HG03520 (cell line): ENCODE data around the gene FSCN2.

Experiments
- ATAC-seq: cut with Tn5 transposase; IDR thresholded peaks from one replicate; pipeline ENCODE4 v1.9.1; 2021; ENCODE audit warnings: mild to moderate bottlenecking, moderate library complexity; ENCODE audit not compliant: unreplicated experiment

FSCN2 gene

DNA sequence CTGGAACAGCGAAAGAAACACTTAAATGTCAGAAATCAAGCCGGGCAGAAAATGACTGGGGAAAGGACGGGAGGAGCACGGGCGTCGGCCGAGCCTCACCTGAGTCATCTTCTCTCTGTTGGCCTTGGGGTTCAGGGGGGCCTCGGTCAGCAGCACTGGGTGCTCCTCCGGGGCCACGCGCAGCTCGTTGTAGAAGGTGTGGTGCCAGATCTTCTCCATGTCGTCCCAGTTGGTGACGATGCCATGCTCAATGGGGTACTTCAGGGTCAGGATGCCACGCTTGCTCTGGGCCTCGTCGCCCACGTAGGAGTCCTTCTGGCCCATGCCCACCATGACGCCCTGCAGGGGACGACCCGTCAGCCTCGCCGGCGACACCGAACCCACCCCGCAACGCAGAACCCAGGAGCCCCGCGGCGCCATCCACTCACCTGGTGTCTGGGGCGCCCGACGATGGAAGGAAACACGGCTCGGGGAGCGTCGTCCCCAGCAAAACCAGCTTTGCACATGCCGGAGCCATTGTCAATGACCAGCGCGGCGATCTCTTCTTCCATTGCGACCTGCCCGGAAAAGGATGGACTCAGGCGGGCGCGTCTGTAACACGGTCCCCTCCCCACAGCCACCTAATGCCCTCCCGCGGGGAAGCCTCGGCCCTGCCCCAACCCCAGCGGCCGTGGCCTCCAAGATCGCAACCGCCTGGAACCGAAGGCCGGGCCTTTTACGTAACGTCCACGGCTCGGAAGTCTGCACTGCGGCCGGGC is 16.2 kb upstream of the FSCN2 start:
- no peak for ATAC-seq

GRCh38 chr17:81512562-81513371 is 15.4 kb upstream of the FSCN2 start, which contains the start of gene ACTG1:
Gene ACTG1 (minus strand): TSS chr17:81512799. CDS start chr17:81512354, 445 bp downstream.
- ATAC-seq: peak; percentile 37

DNA sequence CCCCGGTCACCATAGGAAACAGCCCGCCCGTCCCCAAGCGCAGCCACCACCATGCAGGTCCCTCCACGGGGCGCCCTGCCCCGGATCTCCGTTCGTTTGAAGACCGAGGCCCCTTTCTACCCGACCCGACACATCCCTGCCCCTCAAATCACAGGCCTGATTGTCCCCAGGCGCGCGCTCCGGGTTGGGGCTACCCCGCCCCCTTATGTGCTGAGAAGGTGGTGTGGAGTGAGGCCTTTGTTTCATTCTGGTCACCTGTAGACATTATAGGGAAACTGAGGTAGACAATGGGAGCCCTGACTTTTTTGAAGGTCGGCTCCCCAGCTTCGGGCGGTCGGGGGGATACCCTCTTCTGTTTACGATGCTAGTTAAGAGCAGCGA is 14.8 kb upstream of the FSCN2 start:
- no peak for ATAC-seq

DNA sequence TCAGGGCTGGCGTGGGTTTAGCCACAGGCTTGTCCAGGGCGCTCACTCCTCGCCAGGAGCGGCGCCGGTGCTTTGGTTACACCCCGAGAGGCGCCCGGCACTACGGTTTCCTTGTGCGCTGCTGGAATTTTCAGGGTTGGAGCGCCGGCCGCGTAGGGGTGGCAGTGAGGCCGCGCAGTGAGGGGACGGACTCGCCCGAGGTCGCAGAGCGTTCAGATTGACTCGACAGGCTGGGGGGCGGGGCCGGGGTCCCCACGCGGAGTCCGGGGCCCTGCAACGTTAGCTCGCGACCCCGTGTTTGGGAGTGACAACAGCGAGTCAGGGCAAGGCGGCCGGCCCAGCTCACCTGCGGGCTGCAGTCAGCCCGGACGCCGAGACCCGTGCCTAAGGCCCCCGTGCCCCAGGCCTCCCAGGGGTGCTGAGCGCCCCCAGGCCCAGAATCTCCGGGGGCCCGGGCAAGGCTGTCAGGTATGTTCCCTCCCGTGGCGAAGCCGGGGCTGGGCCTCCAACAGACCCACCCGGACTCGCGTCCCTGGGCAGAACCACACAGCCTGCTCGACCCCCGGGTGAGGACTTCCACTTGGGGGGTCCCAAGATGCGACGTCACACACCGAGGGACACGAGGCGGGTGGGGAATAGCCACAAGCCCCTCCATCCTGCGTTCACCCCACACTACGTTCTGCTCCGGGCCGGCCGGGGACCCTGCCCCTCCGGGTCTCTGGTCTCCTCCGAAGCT is 14.3 kb upstream of the FSCN2 start:
- no peak for ATAC-seq

- ATAC-seq: no peak
These were observed 13.8 kb upstream of the FSCN2 start for GRCh38 chr17:81514489-81514738.

- ATAC-seq: no peak
These were observed 13.2 kb upstream of the FSCN2 start for GRCh38 chr17:81514739-81515529.

- no peak for ATAC-seq
These were observed 12.6 kb upstream of the FSCN2 start for GRCh38 chr17:81515530-81516041.

GRCh38 chr17:81516439-81516838 is 11.7 kb upstream of the FSCN2 start:
- no peak for ATAC-seq

DNA sequence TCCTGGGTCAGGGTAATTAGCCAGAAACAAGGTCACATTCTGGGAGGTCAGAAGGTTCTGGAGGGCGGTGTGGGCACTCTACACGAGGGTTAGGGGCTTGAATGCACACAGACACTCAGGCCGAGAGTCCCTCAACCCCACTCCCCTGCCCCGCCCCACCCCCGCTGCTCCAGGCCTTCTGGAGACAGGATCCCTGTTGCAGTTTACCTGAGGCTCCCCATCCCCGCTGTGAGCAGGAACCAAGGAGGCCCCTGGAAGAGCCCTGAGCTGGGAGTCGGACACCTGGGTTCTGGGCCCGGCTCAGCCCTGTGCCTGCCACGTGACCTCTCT is 11.2 kb upstream of the FSCN2 start:
- ATAC-seq: no peak

DNA sequence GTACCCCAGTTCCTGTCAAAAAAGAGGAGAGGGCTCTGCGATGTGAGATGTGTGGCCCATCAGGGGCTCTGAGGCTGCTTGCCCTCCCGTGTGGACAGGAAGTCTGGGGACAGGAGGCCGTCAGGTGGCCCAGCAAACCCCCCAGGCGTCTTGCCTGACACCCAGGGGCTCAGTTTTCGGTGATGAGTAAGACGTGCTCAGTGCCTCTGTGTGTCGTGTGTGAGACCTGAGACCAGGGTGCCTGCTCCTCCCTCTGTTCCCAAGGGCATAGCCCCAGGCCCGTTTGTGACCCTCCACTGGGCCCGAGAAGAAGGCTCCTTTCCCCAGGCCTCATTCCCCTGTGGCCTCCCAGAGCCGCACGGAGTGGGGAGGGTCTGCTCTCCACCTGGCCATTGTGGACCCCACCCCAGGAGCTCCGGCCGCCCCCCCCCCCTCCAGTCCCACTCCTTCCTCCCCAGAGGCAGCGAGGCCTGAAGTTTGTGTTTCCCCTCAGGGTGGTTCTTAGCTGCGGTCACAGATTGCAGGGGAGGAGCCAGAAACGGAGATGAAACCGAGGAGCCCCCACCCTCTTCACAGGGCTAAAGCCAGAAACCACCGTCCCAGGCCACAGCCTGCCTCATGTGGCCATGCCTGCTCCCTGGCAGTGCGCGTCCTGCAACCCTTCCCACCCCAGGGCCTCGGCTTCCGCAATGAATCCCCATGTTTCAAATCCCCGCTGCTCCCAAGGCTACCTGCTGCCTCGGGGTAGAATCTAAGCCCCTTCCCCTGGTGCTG is 10.7 kb upstream of the FSCN2 start:
- ATAC-seq: peak; percentile 24

GRCh38 chr17:81518113-81518784 is 9.9 kb upstream of the FSCN2 start:
- ATAC-seq: no peak

DNA sequence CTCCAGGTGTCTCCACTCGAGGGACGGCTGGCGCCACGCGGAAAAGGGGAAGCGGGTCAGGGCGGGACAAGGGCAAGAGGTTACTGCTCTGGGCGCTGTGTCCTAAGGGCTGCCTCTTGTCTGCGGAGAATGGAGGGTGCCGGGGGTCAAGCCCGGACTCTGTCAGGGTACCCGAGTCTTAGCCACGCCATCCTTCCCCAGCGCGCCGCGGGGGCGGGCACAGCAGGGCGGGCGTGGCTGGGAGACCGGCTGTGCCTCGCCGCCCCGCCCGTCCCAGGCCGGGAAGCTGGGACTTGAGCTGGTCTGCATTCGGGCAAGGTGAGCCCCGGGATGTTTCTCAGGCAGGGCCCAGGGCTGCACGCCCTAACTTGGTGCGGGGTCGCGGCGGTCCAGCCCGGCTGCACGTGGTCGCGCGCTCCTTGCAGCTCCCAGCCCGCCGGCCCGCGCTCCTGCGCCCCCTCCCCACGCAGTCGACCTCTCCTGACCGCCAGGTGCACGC is 9.3 kb upstream of the FSCN2 start:
- no peak for ATAC-seq

DNA sequence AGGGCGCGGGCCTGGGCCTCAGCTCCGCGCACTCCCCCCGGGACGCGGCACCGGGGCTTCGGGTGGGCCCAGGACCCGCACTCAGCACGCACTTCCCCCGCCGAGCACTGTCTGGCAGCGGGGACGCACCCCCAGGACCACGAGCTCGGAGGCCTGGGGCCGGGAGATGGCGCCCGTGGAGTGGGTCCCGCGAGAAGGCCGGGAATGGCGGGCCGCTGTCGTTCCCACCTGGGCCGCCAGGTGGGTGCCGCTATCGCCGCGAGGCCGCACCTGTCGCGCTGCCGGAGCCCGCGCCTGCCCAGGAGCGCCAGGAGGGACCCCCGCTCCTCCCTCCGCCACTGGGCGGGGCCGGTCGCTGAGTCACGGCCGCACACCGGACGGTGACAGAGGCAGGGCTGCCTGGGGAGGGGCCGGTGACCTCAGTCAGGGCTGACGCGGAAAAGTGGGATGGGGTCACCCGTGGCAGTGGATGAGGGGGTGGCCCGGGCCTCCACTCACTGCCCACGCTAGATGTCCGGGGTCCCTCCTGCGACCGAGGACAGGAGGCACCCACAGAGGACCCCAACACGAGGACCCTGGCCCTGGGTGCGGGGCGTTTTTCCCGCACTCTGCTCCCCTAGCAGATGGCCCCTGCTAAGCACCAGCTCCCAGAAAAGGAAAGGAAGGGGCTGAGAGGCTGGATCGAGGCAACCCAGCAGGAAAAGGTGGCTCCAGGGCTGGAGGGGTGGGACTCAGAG is 8.7 kb upstream of the FSCN2 start:
- no peak for ATAC-seq

- ATAC-seq: no peak
These were observed 7.9 kb upstream of the FSCN2 start for GRCh38 chr17:81520021-81520901.

- no peak for ATAC-seq
These were observed 5.4 kb upstream of the FSCN2 start for GRCh38 chr17:81522491-81523401.

- ATAC-seq: no peak
These were observed 4.7 kb upstream of the FSCN2 start for GRCh38 chr17:81523402-81524038.
